ENCODE results near the gene CD4.

The CD4 gene

DNA sequence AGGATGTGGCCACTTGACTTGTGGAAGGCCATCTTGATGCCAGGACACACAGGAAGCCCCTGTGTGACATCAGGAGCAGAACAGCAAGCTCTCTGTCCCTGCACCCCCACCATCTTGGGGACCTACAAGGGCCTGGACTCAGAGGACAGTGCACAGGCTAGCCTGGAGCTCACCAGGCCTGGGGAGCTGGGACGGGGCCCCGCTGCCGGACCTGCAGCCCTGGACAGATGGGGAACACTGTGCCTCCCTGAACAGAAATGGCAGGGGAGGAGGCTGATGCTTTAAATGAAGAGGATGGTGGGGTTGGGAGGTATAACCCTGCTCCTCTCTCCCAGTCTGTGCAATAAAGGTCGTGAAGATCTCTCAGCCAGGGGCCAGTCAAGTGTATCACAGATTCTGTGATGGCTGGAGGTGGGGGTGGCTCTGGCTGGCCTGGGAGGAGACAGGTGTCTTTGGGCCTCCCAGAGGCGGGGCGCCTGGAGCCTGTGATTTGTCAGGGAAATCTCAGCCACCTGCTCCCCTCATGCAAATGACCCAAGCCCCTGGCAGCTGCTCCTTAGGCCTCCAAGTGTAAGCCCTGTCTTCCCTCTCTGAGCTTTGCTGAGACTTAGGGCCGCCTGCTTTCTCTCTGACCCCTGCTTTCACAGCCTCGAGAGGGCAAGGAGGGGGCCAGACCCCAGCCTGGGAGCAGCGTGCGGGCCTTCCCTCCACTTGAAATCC is 50.3 kb downstream of the CD4 start:
- Histone ChIP-seq H3K4me1 (peaks cover 11% of the 10 kb centered on the region), H3K4me2 (peak overlapping the region; percentile 48), H3K4me3 (no peak overlapping the region), H3K27me3 (peaks cover 13% of the 10 kb centered on the region; the same call in 1 of the 2 replicates), H3K36me3 (no peaks in the 10 kb centered on the region), H3K9me3 (no peaks in the 10 kb centered on the region), H3K27ac (no peak overlapping the region), H3K9ac (no peak overlapping the region; the same call in 1 of the 2 replicates), H4K20me1 (no peaks in the 10 kb centered on the region)
- no peak for TF ChIP-seq Cebpa-rat (IDR thresholded peaks at IDR 0.05)

DNA sequence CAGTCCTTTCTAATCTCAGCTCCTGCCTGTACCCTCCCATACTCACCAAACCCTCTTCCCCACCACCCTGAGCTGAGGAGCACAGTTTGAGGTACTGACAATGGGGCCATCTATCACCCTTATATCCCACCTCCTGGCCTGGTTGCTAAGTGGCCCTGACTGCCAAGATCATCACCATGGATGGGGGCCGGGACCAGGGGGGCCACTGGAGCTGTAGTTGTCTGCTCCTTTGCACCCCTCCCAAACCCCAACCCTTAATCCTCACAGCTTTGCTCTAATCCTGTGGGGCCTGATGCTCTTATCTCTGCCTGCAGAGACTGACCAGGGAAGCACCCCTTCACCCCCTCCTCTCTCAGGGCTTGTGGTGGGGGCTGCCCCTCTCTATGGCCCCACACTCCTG is 51.0 kb downstream of the CD4 start:
- H3K4me1 ChIP-seq, result peaks cover 11% of the 10 kb centered on the region
- H3K4me2 ChIP-seq, result peak overlapping the region; percentile 48; the same call in 1 of the 2 replicates

DNA sequence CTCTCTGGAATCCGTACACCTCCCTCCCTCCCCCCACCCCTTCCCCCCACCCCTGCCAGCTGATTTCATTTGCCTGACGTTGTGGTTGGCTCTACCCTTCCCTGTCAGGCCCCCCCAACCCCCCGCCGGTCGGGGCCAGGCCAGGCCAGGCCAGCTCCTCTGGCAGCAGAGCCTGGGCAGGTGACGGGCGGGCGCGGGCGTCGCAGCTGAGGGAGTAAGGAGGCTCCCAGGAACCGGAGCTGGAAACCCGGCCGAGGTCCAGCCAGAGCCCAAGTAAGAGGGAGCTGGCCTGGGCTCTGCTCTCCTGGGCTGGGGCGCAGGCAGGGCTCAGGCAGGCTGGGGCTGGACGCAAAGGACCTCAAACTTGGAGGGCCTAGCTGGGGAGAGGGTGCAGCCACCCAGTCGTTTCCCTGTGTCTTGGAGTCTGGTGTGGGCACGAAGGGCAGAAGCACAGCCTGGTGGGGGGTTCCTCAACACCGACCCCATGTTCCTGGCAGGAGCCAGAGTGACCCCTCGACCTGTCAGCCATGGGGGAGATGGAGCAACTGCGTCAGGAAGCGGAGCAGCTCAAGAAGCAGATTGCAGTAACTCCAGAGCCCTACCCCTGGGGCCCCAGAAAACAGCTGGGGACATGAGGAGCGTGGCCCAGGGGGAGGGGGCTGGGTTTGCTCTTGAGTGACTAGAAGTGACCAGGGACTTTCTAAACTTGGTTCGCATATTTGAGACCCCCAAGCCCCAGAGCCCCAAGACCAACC is 51.6 kb downstream of the CD4 start, which contains the start of gene GNB3:
Gene GNB3 (plus strand): TSS at position 165 of the 755 bp plus-strand sequence. CDS start 363 bp downstream, at position 528.
- no peaks in the 10 kb centered on the region for H4K20me1 ChIP-seq
- H3K4me1 ChIP-seq, result peaks cover 11% of the 10 kb centered on the region
- H3K9me3 ChIP-seq, result no peaks in the 10 kb centered on the region
- peaks cover 8% of the 10 kb centered on the region; the same call in 1 of the 2 replicates for H3K27me3 ChIP-seq
- TF ChIP-seq Cebpa-rat (IDR thresholded peaks at IDR 0.05), result no peak
- no peak within 1 kb of the TSS for H3K4me3 ChIP-seq
- H3K4me2 ChIP-seq, result peak within 1 kb of the TSS; percentile 48
- peaks cover 11% of the 10 kb centered on the region for H3K36me3 ChIP-seq
- H3K27ac ChIP-seq, result no peak within 1 kb of the TSS
- H3K9ac ChIP-seq, result no peak within 1 kb of the TSS; the same call in 1 of the 2 replicates

More for the DNA sequence above, 51.0 kb downstream of the CD4 start:
- Histone ChIP-seq H3K4me3 (no peak overlapping the region), H3K27me3 (peaks cover 8% of the 10 kb centered on the region; the same call in 1 of the 2 replicates), H3K9me3 (no peaks in the 10 kb centered on the region), H3K9ac (no peak overlapping the region; the same call in 1 of the 2 replicates), H4K20me1 (no peaks in the 10 kb centered on the region), H3K36me3 (peaks cover 5% of the 10 kb centered on the region; the same call in 1 of the 2 replicates), H3K27ac (no peak overlapping the region)
- TF ChIP-seq Cebpa-rat (IDR thresholded peaks at IDR 0.05), result no peak

DNA sequence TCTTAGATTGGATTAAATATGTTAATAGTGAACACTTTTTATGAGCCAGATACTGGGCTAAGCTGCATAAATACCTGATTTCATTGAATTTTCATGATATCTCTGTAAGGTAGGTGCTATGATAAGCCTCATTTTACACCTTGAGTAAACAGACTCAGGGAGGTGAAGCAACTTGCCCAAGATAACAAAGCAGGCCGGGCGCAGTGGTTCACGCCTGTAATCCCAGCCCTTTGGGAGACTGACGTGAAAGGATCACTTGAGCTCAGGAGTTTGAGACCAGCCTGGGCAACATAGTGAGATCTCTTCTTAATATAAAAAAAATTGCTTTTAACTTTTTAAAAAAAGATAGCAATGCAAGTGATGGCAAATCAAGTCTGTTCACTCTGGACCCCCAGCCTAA is 52.7 kb downstream of the CD4 start:
- TF ChIP-seq Cebpa-rat (IDR thresholded peaks at IDR 0.05), result no peak
- Histone ChIP-seq H3K9me3 (no peaks in the 10 kb centered on the region), H3K9ac (no peak overlapping the region), H3K4me1 (peaks cover 11% of the 10 kb centered on the region), H3K4me3 (no peak overlapping the region), H3K4me2 (no peak overlapping the region), H4K20me1 (no peaks in the 10 kb centered on the region), H3K27me3 (peaks cover 4% of the 10 kb centered on the region; the same call in 1 of the 2 replicates), H3K36me3 (peaks cover 23% of the 10 kb centered on the region), H3K27ac (no peak overlapping the region)

DNA sequence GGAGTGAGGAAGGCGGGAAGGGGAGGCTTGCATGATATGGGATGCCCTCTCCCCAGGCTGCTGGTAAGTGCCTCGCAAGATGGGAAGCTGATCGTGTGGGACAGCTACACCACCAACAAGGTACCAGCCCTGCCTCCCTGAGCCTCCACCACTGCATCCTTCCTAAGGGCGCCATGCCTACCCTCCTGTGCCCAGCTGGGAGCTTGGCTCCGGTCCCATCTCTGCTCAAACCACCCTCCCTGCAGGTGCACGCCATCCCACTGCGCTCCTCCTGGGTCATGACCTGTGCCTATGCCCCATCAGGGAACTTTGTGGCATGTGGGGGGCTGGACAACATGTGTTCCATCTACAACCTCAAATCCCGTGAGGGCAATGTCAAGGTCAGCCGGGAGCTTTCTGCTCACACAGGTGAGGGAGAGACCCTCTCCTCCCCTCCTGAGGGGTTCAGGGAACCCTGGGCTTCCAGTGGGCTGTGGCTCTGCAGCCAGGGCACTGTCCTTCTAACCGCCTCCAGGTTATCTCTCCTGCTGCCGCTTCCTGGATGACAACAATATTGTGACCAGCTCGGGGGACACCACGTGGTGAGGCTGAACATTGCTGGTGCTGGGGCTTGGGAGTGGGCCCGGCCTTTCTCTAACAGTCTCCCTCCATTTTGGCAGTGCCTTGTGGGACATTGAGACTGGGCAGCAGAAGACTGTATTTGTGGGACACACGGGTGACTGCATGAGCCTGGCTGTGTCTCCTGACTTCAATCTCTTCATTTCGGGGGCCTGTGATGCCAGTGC is 54.0 kb downstream of the CD4 start:
- H4K20me1 ChIP-seq, result no peaks in the 10 kb centered on the region
- H3K36me3 ChIP-seq, result peaks cover 35% of the 10 kb centered on the region
- H3K4me1 ChIP-seq, result peaks cover 11% of the 10 kb centered on the region
- no peaks in the 10 kb centered on the region for H3K9me3 ChIP-seq
- H3K4me2 ChIP-seq, result no peak overlapping the region
- no peak overlapping the region for H3K27ac ChIP-seq
- H3K4me3 ChIP-seq, result no peak overlapping the region
- no peak for TF ChIP-seq Cebpa-rat (IDR thresholded peaks at IDR 0.05)
- H3K27me3 ChIP-seq, result no peaks in the 10 kb centered on the region; the same call in 1 of the 2 replicates
- no peak overlapping the region for H3K9ac ChIP-seq

DNA sequence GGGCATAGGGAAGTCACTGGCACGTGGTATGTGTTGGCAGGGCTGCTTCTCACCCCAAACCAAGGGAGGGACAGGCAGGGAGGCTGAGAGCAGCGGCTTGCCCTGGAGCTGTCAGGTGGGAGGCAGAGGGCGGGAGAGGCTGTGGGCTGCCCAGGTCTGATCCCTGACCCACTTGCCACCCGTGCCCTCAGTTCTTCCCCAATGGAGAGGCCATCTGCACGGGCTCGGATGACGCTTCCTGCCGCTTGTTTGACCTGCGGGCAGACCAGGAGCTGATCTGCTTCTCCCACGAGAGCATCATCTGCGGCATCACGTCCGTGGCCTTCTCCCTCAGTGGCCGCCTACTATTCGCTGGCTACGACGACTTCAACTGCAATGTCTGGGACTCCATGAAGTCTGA is 56.1 kb downstream of the CD4 start:
- Histone ChIP-seq H3K4me3 (no peak overlapping the region), H3K27me3 (no peaks in the 10 kb centered on the region), H3K4me1 (peaks cover 19% of the 10 kb centered on the region), H3K4me2 (no peak overlapping the region), H3K9me3 (no peaks in the 10 kb centered on the region), H4K20me1 (no peaks in the 10 kb centered on the region), H3K9ac (no peak overlapping the region), H3K27ac (no peak overlapping the region), H3K36me3 (peaks cover 55% of the 10 kb centered on the region)
- no peak for TF ChIP-seq Cebpa-rat (IDR thresholded peaks at IDR 0.05)

DNA sequence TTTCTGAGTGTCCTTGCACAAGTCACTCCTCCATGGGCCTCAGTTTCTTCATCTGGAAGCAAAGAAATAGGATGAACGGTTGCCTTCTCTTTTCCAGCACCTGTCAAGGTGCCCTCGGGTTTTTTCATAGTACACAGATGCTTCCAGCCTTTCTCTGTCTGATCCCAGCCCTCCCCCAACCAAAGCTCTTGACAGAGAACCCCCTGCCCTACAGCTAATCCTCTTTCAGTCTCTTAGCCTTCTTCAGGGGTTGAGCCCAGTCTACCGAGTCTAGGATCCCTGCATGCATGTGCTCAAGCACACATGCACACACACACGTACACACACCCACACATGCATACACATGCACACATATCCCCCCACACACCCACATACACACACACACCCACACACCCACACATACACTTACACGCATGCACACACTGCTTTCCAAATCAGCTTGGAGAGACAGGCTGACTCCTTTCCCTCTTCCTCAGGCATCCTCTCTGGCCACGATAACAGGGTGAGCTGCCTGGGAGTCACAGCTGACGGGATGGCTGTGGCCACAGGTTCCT is 57.1 kb downstream of the CD4 start:
- H3K4me1 ChIP-seq, result peaks cover 25% of the 10 kb centered on the region
- no peaks in the 10 kb centered on the region for H3K27me3 ChIP-seq
- peaks cover 55% of the 10 kb centered on the region for H3K36me3 ChIP-seq
- H3K27ac ChIP-seq, result no peak overlapping the region
- no peaks in the 10 kb centered on the region for H4K20me1 ChIP-seq
- H3K4me3 ChIP-seq, result no peak overlapping the region
- 0 out of 2 replicates have a peak overlapping the region, but pooled peaks have one; percentile 15 for H3K9ac ChIP-seq
- no peaks in the 10 kb centered on the region for H3K9me3 ChIP-seq
- no peak for TF ChIP-seq Cebpa-rat (IDR thresholded peaks at IDR 0.05)
- no peak overlapping the region for H3K4me2 ChIP-seq

DNA sequence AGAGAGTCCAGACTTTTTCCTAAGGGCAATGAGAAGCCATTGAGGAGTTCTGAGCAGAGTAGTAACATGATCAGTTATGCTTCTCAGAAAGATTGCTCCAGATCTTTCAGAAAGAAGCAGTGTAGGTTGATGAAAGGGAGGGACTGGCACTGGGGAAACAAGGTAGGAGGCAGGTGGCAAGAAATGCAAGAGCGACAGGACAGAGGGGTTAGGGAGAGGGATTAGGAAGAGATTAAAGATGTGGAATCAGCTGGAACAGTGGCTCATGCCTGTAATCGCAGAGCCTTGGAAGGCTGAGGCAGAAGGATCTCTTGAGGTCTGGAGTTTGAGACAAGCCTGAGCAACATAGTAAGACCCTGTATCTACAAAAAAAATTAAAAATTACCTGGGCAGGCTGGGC is 58.3 kb downstream of the CD4 start:
- no peak overlapping the region for H3K4me3 ChIP-seq
- TF ChIP-seq Cebpa-rat (IDR thresholded peaks at IDR 0.05), result no peak

DNA sequence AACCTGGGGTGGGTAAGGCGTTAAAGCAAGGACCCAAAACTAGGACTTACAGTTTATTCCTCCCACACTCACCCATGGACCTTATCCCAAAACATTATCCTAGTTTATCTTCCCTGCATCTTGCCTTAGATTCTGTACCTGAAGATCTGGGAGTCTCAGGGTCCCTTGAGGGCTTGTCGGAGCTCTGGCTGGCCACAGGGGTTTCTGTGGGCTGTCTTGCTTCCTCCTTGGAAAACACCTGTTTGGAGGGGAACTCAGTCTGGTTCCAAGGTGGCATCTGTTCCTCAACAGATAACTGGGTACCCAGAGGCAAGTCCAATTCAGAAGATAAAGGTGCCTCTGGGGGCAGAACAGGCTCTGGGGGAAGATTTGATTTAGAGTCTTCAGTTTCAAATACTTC is 60.1 kb downstream of the CD4 start:
- Histone ChIP-seq H3K36me3 (peaks cover 55% of the 10 kb centered on the region), H3K4me1 (peaks cover 41% of the 10 kb centered on the region), H4K20me1 (0 out of 2 replicates have a peak, but pooled peaks cover 14% of the 10 kb centered on the region), H3K4me2 (peak overlapping the region; percentile 93), H3K27me3 (no peaks in the 10 kb centered on the region), H3K9me3 (no peaks in the 10 kb centered on the region), H3K4me3 (peak overlapping the region; percentile 72), H3K9ac (peak overlapping the region; percentile 83), H3K27ac (no peak overlapping the region)
- no peak for TF ChIP-seq Cebpa-rat (IDR thresholded peaks at IDR 0.05)

More for the DNA sequence above, 58.3 kb downstream of the CD4 start:
- no peak overlapping the region for H3K27ac ChIP-seq
- H3K4me1 ChIP-seq, result peaks cover 25% of the 10 kb centered on the region
- H3K27me3 ChIP-seq, result no peaks in the 10 kb centered on the region
- H3K9ac ChIP-seq, result 0 out of 2 replicates have a peak overlapping the region, but pooled peaks have one; percentile 11
- H3K4me2 ChIP-seq, result no peak overlapping the region
- no peaks in the 10 kb centered on the region for H3K9me3 ChIP-seq
- H3K36me3 ChIP-seq, result peaks cover 55% of the 10 kb centered on the region
- H4K20me1 ChIP-seq, result no peaks in the 10 kb centered on the region
